T-helper 9 cell (primary cell): Measurements from ENCODE around the gene PPP1R26.

Experiments
- DNase-seq: peaks from one replicate; pipeline ENCODE4 v3.0.0-alpha.2; 2020

PPP1R26 gene

GRCh38 chr9:135461936-135462335, 17.6 kb upstream of the PPP1R26 start:
- no peak for DNase-seq

- DNase-seq, result no peak
Observed at GRCh38 chr9:135463140-135463539, 16.4 kb upstream of the PPP1R26 start.

- no peak for DNase-seq
Observed at GRCh38 chr9:135464181-135464580, 15.4 kb upstream of the PPP1R26 start.

GRCh38 chr9:135468854-135469521, 10.6 kb upstream of the PPP1R26 start:
- no peak for DNase-seq

GRCh38 chr9:135471791-135472640, 7.6 kb upstream of the PPP1R26 start:
- no peak for DNase-seq

- no peak for DNase-seq
Observed at GRCh38 chr9:135473972-135474543, 5.5 kb upstream of the PPP1R26 start.

GRCh38 chr9:135474915-135475314, 4.7 kb upstream of the PPP1R26 start:
- DNase-seq, result no peak

GRCh38 chr9:135476561-135477355, 2.8 kb upstream of the PPP1R26 start:
- DNase-seq, result no peak

GRCh38 chr9:135478191-135478590, 1.4 kb upstream of the PPP1R26 start:
- no peak for DNase-seq

- no peak for DNase-seq
Observed at GRCh38 chr9:135478829-135479468, 633 bp upstream of the PPP1R26 start.

- no peak for DNase-seq
Observed at GRCh38 chr9:135480071-135480939, 723 bp downstream of the PPP1R26 start.

- no peak for DNase-seq
Observed at GRCh38 chr9:135480940-135481310, 1.3 kb downstream of the PPP1R26 start.

- DNase-seq, result no peak
Observed at GRCh38 chr9:135482015-135482754, 2.6 kb downstream of the PPP1R26 start.

GRCh38 chr9:135484460-135485277, 5.1 kb downstream of the PPP1R26 start:
- no peak for DNase-seq

GRCh38 chr9:135485385-135485784, 5.8 kb downstream of the PPP1R26 start:
- no peak for DNase-seq

- no peak for DNase-seq
Observed at GRCh38 chr9:135485832-135486231, 6.2 kb downstream of the PPP1R26 start.

- no peak for DNase-seq
Observed at GRCh38 chr9:135486267-135487065, 6.9 kb downstream of the PPP1R26 start.

GRCh38 chr9:135487281-135488012, 7.9 kb downstream of the PPP1R26 start:
- DNase-seq, result no peak
